HG03354 (cell line): ENCODE measurements around the gene CALCOCO1.

ENCODE experiments used
- ATAC-seq: cut with Tn5 transposase; IDR thresholded peaks from one replicate; pipeline ENCODE4 v1.9.1; 2021; ENCODE audit warnings: mild to moderate bottlenecking; ENCODE audit not compliant: unreplicated experiment, poor library complexity, severe bottlenecking

Gene CALCOCO1

DNA sequence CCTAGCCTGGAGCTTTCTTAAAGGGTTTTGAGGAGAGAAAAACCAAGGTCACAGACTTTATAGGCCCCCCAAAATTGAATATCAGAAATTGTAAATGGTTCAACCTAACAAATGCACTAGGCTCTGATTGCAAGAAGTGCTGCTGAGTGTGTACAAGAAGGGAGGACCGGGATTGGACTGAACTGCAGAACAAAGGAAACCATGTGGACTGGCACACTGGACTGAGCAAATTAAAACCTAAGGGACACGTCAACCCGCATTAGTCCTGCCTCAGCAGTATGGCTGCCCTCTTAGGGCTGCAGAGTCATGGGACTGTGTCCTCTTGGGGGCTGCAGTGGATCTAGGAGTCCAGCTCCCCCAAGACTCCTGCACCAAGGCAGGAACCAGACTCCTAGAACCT lies 25.4 kb upstream of the CALCOCO1 start:
- no peak for ATAC-seq

GRCh38 chr12:53752192-53752601 lies 24.9 kb upstream of the CALCOCO1 start:
- ATAC-seq = no peak

DNA sequence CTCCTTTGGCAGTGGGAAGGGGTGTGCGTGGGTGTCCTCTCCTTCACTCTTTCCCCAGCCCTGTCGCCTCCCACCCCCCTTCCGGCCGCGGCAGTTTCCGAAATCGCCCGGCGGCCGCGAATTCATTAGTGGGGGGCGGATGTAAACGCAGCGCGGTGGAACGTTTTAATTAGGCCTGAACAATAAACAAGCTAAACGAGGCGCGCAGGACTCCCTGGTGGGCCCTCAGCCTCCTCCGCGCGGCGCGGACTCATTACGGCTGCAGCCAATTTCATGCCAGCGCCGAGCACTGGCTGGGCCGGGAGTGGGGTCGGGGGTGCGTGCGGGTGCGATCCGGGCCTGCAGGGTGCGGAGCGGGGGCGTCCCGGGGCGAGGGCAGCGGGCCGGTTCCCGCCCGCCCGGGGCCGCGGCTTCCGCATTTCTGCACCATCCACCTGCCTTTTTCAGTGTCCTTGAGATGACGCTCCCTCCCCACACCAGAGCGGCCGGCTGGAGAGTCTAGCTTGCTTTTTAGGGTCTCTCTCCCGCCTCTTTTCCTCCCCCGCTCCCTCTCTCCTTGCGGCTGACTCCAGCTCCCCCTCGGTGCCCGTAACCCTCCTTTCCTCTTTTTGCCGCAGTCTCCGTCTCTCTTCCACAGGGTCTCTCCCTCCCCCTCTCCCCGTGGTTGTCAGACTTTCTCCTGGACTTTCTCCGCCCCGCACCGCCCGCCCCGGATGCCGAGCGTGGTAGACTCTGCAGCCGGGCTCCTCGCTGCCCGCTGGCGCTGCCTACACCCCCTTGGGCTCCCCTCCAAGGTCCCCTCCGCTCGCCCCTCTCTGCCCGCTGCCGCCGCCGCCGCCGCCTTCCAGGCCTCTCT lies 24.3 kb upstream of the CALCOCO1 start, which contains the start of gene CISTR:
Gene CISTR (minus strand): TSS at position 644 of the 856 bp plus-strand sequence.
- ATAC-seq = peak; percentile 50

GRCh38 chr12:53750812-53751335 lies 23.6 kb upstream of the CALCOCO1 start:
- peak; percentile 33 for ATAC-seq

DNA sequence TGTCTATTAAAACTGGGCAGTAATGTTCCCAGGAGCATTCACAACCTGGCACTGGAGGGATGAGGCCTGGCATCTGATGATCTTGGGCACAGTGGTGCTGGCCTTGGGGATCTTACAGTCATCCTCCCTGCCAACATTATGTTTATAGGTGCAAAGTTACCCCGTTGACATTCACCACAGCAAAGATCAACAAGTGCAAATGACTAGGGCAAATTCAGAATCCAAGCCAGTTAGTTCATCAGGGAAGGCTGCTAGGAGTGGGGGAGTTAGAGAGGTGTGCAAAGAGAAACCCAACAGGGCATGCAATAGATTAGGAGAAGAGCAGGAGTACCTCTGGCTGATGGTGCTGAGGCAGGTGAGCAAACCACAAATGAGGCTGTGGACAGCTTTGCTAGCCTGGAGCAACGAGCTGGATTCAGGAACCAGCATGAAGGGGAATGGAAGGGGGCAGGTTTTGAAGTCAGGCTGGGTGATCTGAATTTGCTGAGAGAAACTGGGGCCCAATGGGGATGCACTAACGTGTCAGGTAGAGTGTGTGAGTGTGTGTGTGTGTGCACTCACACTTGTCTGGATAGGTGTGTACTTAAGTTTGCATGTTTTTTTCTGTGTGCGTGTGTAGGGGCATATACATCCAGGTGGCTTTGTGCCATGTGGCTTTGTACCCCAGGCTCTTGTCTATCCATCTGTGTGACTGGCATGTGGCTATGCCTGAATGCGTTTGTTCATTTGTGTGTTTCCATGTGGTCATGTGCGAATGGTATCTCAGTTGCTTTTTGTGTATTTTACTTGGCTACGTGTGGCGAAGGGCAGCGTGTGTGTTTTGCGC lies 22.9 kb upstream of the CALCOCO1 start:
- ATAC-seq = no peak

DNA sequence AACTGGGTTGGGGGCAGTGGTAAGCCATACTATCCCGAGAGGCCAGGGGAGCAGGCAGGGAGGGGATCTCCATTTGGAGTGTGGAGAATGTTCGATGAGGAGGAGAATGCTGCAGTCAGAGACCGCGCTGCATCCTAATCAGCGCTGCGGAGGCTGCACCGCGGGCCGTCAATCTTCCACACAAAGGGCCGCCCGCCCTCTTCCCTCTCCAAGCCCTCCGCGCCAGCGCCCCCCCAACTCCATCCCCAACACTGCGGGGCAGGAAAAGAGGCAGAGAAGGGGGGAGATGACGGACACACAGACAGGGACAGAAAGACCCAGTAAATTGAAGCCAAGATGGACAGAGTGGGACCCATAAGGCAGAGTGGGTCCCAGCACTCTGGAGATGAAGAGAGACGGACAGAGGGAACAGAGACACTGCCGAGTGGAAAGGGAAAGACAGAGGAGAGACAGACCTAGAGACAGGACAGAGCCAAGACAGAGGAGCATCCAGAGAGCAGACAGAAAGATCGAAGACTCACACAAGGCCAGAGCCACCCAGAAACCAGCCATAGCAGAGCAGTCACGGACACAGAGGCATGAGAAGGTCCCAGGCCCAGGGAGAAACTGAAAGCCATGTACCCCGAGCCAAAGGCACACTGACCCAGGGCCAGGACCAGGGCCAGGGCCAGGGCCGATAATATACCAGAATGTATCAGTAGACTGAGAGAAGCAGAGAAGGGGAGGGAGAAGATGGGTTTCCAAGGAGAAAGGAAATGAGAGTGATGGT lies 21.0 kb upstream of the CALCOCO1 start:
- ATAC-seq = no peak

DNA sequence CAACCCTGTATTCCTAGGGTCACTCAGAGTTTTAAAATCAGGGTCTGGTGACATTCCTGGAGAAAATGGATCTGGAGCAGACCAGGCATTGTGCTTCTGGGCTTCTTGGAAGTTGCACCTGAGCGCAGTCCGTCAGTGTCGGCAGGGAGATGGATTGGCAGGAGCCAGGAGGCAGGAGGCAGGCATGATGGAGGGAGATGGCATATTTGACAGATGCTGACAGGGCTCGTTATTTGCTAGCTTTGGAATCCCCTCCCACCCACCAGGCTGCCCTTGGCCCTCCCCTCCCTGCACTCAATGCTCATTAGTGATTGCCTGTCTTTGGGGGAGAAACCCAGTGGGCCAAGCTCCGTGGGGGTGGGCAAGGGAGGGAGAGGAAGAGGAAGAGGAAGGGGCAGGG lies 19.8 kb upstream of the CALCOCO1 start:
- ATAC-seq = no peak

- no peak for ATAC-seq
These were observed 19.4 kb upstream of the CALCOCO1 start for GRCh38 chr12:53746592-53747092.

DNA sequence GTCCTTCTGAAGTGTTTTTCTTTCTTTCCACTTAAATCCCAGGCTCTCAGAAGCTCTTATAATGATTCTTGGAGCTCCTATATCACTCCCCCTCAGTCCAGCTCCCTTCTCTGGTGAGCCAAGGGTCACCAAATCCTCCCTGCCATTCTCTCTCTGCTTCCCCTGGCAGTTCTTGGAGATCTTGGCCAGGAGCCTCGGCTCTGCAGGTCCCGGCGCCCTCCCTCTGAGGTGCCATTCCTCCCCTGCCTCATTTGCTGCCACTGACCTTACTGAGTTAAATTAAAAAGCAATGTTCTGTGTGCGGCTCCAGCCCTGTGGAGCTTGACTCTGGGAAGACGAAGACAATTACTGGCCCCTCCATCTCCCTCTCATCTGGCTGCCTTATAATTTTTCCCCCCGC lies 17.5 kb upstream of the CALCOCO1 start:
- ATAC-seq = no peak

DNA sequence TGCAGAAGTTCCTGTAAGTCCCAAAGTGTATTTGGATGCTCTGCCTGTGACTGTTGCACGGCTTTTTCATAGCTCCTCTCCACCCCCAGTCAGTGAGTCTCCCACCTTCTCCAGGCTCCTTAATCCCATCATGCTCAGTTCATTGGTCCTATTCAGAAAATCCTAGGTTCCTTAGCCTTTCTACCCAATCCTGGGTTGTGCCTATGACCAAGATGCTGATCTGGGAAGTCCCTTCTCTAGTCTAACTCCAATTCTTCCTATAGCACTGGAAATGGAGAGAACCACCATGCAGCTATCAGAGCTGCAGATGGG lies 16.8 kb upstream of the CALCOCO1 start:
- no peak for ATAC-seq

GRCh38 chr12:53743266-53744129 lies 16.2 kb upstream of the CALCOCO1 start:
- ATAC-seq = peak; percentile 65

- no peak for ATAC-seq
These were observed 12.9 kb upstream of the CALCOCO1 start for GRCh38 chr12:53740130-53740491.

GRCh38 chr12:53739214-53740129 lies 12.2 kb upstream of the CALCOCO1 start:
- no peak for ATAC-seq

- no peak for ATAC-seq
These were observed 11.4 kb upstream of the CALCOCO1 start for GRCh38 chr12:53738406-53739213.

- no peak for ATAC-seq
These were observed 10.7 kb upstream of the CALCOCO1 start for GRCh38 chr12:53737951-53738405.

DNA sequence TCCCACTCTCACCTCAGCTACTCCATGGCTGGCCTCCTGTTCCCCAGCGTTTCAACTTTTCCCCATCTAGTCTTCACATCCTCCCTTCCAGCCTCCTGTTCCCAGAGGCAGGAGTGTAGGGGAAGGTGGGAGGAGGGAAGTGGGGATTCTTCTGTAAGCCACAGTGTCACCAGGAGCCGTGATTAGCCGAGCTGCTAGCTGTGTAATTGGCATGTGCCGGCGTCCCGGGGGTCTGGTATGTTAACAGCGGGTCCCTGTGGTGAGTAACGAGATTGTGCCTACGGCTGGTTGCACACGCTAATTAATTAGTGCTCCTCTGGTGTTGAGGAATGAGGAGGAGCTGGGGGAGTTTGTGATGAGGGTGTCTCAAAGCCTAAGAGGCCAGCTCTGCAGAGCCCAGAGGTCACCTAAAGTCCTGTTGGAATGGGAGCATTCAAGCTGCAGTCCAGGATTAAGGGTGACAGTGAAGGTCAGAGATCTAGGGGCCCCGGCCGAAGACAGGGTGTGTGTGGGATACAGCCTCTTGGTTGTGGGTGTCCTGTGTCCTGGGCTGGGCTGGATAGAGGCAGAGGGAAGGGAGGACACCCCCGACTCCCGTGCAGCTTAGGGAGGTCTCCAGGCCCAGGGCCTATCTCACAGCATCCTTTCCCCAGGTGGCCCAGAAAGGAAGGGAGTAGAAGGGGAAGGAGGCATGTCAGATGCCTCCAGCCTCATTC lies 10.0 kb upstream of the CALCOCO1 start:
- ATAC-seq = no peak

GRCh38 chr12:53736592-53736991 lies 9.3 kb upstream of the CALCOCO1 start:
- no peak for ATAC-seq
